Stimulated activated CD4-positive, alpha-beta T cell treated with anti-CD3 and anti-CD28 coated beads, Interleukin-15, amount 100 ng/mL, for 48 hours (primary cell): ENCODE measurements around the gene ZFP90.
"Not testable (repeated sequence)": the region's sequence is repeated elsewhere in the genome, so short reads cannot be mapped to it uniquely, and the experiment has no call there.

Experiments
- DNase-seq, 2 donors: peaks; one replicate each; pipeline ENCODE4 v3.0.0-alpha.2; 2020; ENCODE audit warnings: low read depth in 2 of 2

ZFP90 gene

DNA sequence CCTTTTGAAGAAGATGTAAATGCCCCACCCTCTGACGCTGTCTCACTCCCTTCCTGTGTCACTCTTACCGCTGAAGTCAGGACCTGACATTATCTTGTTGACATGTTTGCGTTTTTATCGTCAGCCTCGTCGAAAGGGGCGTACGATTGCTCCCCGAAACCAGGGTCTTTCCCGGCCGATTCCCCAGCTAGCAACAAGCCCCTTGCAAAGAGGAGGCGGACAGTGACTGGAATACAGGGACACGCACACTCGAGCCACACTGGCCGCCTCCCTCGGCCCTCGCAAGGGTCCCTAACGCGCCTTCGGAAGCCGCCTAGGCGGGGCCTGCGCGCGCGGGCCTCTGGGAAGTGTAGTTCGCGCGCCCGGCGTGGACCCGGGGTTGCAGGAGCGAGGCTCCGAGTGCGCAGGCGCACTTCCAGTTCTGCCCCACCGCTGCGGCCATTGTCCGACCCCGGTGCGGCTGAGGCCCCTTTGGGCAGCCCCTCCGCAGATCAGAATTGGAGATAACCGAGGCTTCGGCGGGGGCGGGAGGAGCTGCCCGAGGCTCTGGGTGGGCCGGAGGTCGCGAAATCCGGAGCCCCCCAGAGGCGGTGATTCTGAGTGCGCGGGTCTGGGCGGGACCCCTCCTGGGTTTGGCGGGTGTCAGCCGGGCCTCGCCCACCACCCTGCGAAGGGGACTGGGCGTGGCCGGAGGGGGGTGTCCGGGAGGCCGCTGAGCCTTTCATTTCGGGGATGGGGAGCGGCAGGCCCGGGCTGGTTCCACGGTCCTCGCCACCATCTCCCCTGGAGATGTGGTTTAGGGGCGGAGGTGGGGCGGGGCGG lies at the start of gene ZFP90:
TSS of gene ZFP90 (plus strand) at position 412 of the 822 bp plus-strand sequence. CDS start 502 bp downstream, outside the sequence.
- DNase-seq = peak; percentile 75 to 84

- DNase-seq = no peak
Measured at GRCh38 chr16:68490358-68490757, 48.7 kb upstream of the ZFP90 start.

- no peak for DNase-seq
Measured at GRCh38 chr16:68490829-68491575, 48.1 kb upstream of the ZFP90 start.

- no peak for DNase-seq
Measured at GRCh38 chr16:68491576-68491950, 47.5 kb upstream of the ZFP90 start.

DNA sequence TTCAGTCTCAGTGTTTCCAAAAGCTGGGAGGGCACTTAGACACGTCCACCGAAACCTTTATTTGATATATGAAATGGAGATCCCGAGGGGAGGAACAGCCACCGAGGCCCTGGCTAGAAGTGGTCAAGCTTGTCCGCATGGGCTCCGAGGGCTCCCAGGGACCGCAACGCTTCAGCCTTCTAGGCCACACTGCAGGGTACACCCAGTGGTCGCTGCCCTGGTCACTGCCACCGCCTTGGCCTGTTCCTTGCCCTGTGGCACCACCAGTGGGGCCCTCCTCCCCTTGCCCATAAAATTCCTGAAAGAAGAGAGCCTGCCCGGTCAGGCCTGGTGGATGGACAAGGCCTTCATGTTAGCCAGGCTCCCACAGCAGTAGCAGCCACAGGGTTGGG lies 46.9 kb upstream of the ZFP90 start:
- DNase-seq = no peak

DNA sequence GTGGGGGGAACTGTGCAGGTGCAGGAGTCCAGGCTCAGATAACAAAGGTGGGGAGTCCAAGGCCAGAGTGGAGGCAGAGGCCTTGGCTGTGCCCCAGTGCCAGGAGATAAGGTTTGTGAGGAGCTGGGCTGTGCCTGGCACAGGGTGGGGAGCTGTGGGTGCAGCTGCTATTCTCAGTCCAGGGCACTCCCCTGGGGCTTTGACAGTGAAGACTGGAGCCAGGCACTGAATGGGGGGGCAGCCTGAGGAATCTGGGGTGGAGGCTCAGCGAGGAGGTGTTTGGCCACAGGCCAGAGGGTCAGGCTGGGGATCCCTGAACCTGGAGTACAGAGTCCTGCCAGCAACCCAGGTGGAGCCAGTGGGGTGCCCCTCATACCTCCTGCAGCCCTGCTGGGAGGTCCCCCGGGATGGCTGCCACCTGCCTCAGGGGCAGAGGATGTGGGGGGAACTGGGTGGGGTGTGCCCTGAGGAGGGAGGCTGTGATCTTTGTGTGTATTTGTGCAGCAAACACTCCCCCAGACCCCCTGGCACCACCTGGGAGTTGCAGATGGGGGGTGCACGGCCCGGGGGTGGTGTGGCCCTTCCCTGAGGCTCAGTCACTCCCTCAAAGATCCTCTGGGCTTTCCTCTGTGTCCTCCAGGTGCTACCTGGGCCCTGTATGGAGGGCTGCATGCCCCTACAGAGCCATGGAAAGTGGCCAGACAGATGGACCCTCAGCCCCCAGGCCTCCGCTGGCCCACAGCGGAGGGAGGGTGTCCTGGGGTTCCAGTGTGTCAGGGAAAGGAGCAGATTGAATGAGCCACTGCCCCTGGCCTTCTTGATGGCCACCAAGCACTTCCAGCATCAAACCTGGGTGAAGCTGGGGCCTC lies 46.3 kb upstream of the ZFP90 start:
- no peak for DNase-seq

- no peak for DNase-seq
Measured at GRCh38 chr16:68493412-68494070, 45.5 kb upstream of the ZFP90 start.

DNA sequence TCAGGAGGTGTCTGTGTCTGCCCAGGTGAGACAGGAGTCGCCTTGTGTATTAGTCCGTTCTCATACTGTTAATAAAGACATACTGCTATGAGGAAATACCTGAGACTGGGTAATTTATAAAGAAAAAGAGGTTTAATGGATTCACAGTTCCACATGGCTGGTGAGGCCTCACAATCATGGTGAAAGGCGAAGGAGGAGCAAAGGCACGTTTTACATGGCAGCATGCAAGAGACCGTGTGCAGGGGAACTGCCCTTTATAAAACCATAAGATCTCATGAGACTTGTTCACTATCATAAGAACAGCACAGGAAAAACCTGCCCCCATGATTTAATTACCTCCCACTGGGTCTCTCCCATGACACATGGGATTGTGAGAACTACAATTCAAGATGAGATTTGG lies 44.8 kb upstream of the ZFP90 start:
- not testable (repeated sequence) for DNase-seq

DNA sequence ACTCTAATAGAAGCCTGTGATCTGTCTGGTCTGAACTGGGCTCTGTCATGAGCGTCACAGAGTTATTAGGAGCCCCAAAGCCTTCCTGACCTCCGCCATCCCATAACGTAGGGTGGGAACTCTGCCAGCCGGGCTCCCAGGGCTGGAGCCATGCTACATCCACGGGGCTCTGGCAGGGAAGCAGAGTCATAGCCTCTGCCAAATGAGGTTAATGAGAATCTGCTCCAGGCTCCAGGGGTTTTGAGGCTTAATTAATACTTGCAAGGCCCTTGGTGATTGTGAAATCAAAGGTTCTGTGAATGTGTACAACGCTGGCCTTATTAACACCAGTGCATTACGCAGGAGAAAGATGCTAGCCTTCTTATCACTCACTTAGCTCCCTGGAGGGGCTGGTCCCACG lies 42.4 kb upstream of the ZFP90 start:
- no peak for DNase-seq

- no peak for DNase-seq
Measured at GRCh38 chr16:68499006-68499405, 40.1 kb upstream of the ZFP90 start.

GRCh38 chr16:68503334-68503733 lies 35.8 kb upstream of the ZFP90 start:
- no peak for DNase-seq

DNA sequence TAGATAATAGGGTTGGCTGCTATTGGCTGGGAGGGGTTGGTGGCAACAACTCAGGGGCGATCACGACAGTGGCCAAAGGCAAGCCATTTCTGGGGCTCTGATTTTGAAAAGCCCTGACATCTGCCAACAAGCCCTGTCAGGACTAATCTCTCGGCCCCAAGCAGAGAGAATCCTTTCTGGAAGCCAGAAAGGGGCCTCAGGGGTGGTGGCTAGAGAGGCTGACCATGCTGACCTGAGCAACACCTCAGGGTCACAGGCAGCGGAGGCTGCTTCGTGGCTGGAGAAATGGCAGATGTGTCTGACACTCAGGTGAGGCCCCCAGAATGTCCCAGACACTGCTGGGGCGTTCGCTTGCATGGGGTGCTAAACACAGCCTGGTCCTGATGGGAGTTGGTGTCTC lies 35.0 kb upstream of the ZFP90 start:
- no peak for DNase-seq

DNA sequence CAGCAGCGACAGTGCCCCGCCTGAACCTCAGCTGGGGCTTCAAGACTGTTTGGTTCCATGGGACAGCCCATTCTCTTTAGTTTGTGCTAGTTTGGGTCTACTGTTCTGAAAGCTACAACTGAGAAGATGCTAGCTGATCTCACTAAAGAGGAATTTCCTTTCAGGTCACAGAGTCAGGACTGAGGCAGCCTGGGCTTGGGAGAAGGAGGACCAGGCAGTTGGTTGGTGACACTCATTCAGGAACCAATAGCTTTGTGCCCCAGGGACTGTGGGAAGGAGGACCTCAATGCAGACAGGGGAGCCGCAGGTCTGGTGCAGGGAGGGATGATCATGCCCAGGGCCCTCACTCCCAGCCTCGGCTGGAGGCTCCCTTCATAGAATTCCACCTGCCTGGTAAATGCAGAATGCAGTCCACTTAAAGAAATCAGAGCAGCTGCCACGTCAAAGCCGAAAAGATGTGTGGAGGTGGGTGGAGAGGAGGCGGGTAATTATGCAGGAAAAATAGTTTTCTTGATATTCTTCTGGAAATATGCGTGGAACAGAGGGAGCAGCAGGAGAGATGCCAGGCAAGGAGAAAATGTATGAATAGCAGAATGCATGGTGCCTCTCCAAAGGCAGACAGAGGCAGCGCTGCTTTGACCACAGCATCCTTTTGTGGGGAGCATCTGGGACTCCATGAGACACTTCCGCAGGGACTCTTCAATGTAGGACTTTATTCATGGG lies 32.6 kb upstream of the ZFP90 start:
- no peak for DNase-seq

DNA sequence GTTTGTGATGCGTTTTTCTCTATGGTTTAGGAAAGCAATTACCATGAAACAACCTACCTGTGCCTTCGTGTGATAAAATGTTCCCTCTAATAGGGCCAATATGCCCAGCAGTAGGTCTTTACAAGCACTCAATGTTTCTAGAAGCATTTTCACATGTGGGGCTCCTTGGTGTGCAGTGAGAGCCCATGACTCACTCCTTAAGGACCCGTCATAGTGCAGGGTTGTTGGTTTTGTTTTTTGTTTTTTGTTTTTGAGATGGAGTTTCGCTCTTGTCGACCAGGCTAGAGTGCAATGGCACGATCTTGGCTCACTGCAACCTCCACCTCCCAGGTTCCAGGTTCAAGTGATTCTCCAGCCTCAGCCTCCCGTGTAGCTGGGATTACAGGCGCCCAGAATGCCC lies 31.1 kb upstream of the ZFP90 start:
- no peak for DNase-seq

- no peak for DNase-seq
Measured at GRCh38 chr16:68508641-68509240, 30.4 kb upstream of the ZFP90 start.

- no peak for DNase-seq
Measured at GRCh38 chr16:68509381-68509780, 29.7 kb upstream of the ZFP90 start.

GRCh38 chr16:68510775-68511174 lies 28.3 kb upstream of the ZFP90 start:
- DNase-seq = no peak

DNA sequence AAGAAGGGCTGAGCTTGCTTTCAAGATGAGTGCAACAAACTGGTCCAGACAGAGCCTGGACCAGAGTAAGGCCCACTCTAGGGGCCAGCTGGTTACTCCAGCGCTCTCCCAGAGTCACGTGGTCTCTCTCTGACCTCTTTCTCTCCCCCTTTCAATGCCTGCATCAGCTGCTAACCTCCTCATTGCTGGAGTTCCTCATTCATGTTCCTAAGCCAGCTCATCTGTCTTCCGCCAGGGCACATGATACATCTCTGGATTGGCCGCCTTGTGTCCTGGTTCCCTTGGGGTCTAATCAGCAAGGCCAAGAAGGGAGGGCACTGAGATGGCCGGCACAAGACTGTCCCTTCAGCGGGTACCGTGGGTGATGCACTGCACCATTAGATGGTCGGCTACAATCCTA lies 26.9 kb upstream of the ZFP90 start:
- no peak for DNase-seq

DNA sequence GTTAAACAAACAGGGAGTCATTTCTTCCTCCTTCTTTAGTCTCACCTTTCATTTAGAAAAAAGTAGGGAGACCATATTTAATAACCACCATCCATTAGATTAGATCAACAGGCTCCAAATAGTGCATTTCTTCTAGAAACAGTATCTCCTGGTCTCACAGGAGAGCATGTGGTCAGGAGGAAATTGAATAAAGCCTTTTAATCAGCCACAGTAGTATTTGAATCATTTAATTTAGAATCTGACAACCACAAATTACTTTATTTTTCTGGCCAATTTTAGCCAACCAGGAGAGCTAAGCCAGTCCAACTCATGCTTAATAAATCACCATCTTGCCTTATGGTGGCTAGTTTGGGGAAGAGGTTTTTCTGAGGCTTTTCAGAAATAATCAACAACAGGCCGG lies 26.3 kb upstream of the ZFP90 start:
- no peak for DNase-seq

DNA sequence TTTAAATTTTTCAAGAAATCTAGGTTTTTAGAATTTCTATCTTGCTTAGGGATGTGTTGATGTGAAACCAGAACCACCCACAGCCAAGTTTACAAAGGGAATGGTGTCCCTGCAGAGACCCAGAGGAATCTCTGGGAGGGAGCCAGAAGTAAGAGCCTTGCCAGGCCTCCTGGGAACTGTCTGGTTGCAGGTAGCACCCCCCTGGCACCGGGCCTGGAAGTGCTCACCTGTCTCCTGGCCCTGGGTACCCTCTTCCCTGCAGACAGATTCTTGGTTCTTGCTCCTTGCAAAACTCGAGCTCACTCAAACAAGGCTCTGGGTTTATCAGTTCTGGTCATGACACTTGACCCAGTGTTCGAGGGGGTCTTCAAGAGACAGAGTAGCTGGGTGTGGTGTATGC lies 24.6 kb upstream of the ZFP90 start:
- no peak for DNase-seq
